Neuronal stem cell (in vitro differentiated cells): ENCODE data around the gene SORCS3.

ENCODE experiments used
- DNase-seq: peaks from one replicate; pipeline ENCODE4 v3.0.0-alpha.2; 2013; ENCODE audit warnings: low spot score
- H2AFZ ChIP-seq: one replicate; pipeline ENCODE4 v1.6.1; 2013; ENCODE audit warnings: mild to moderate bottlenecking, low read length, inconsistent platforms
- H2AK5ac ChIP-seq: 2 replicates; pipeline ENCODE4 v1.6.1; 2013; ENCODE audit warnings: low read depth, mild to moderate bottlenecking, inconsistent platforms, low read length, moderate library complexity, mixed read lengths
- H2BK120ac ChIP-seq: 2 replicates; pipeline ENCODE4 v1.6.1; 2013; ENCODE audit warnings: low read depth, mild to moderate bottlenecking, inconsistent platforms, low read length, moderate library complexity, mixed read lengths
- H2BK12ac ChIP-seq: one replicate; pipeline ENCODE4 v1.6.1; 2013; ENCODE audit warnings: low read length, inconsistent platforms
- H2BK15ac ChIP-seq: 2 replicates; pipeline ENCODE4 v1.6.1; 2013; ENCODE audit warnings: mild to moderate bottlenecking, low read length, inconsistent platforms, mixed read lengths
- H2BK5ac ChIP-seq: one replicate; pipeline ENCODE4 v1.6.1; 2013; ENCODE audit warnings: inconsistent platforms, mild to moderate bottlenecking, low read length, moderate library complexity
- H3K14ac ChIP-seq: one replicate; pipeline ENCODE4 v1.6.1; 2013; ENCODE audit warnings: low read length, inconsistent platforms
- H3K18ac ChIP-seq: 2 replicates; pipeline ENCODE4 v1.6.1; 2013; ENCODE audit warnings: low read length, inconsistent platforms
- H3K23ac ChIP-seq: 2 replicates; pipeline ENCODE4 v1.6.1; 2013; ENCODE audit warnings: low read depth, mild to moderate bottlenecking, mixed read lengths, low read length, inconsistent platforms; ENCODE audit not compliant: poor library complexity
- H3K27ac ChIP-seq: replicated peaks from 3 replicates; pipeline ENCODE4 v1.5.1; 2013; ENCODE audit warnings: low read length, inconsistent platforms
- H3K27me3 ChIP-seq, 3 experiments: 2 replicates each; pipeline ENCODE4 v1.6.1; 2013; ENCODE audit warnings: low read length in 3 of 3, mild to moderate bottlenecking in 2 of 3, inconsistent platforms in 1 of 3, low read depth in 1 of 3, mixed read lengths in 1 of 3, moderate library complexity in 1 of 3; ENCODE audit not compliant: control insufficient read depth in 3 of 3, insufficient read depth in 3 of 3
- H3K36me3 ChIP-seq, 2 donors: replicated peaks in 1 of 2; 2 replicates each; pipeline ENCODE4 v1.6.1; 2013; ENCODE audit warnings: low read length in 2 of 2; ENCODE audit not compliant: control insufficient read depth in 2 of 2, insufficient read depth in 2 of 2
- H3K4ac ChIP-seq: 2 replicates; pipeline ENCODE4 v1.6.1; 2013; ENCODE audit warnings: inconsistent platforms, mild to moderate bottlenecking, low read length, moderate library complexity
- H3K4me1 ChIP-seq, 2 donors: 1 replicate in 1 of 2; 2 replicates in 1 of 2; pipeline ENCODE4 v1.6.1; 2013; ENCODE audit warnings: low read length in 2 of 2, low read depth in 1 of 2; ENCODE audit not compliant: control insufficient read depth in 2 of 2, insufficient read depth in 1 of 2
- H3K4me2 ChIP-seq: one replicate; pipeline ENCODE4 v1.6.1; 2013; ENCODE audit warnings: mild to moderate bottlenecking, low read length, inconsistent platforms; ENCODE audit not compliant: insufficient read depth, poor library complexity, severe bottlenecking
- H3K4me3 ChIP-seq, 2 donors: 2 replicates each; pipeline ENCODE4 v1.5.1; 2013; ENCODE audit warnings: low read length in 2 of 2, mild to moderate bottlenecking in 2 of 2, inconsistent platforms in 1 of 2, moderate library complexity in 1 of 2
- H3K79me1 ChIP-seq: one replicate; pipeline ENCODE4 v1.6.1; 2013; ENCODE audit warnings: low read depth, mild to moderate bottlenecking, inconsistent platforms, low read length, moderate library complexity
- H3K9ac ChIP-seq: one replicate; pipeline ENCODE4 v1.6.1; 2013; ENCODE audit warnings: mild to moderate bottlenecking, low read depth, low read length, inconsistent platforms; ENCODE audit not compliant: poor library complexity
- H3K9me3 ChIP-seq, 2 donors: replicated peaks in 1 of 2; 2 replicates each; pipeline versions ENCODE3 to v1.6.1; 2013; ENCODE audit warnings: low read length in 2 of 2, mild to moderate bottlenecking in 2 of 2, inconsistent platforms in 1 of 2, low read depth in 1 of 2, mixed read lengths in 1 of 2, moderate library complexity in 1 of 2; ENCODE audit not compliant: control insufficient read depth in 2 of 2, insufficient read depth in 1 of 2
- H4K8ac ChIP-seq: one replicate; pipeline ENCODE4 v1.6.1; 2013; ENCODE audit warnings: low read depth, mild to moderate bottlenecking, inconsistent platforms, low read length, moderate library complexity
- H4K91ac ChIP-seq: one replicate; pipeline ENCODE4 v1.6.1; 2013; ENCODE audit warnings: low read length, low read depth, mild to moderate bottlenecking, inconsistent platforms; ENCODE audit not compliant: poor library complexity
- WGBS, 2 donors: extraction: QIAGEN DNeasy Blood & Tissue Kit; methylation state at CpG; one replicate each; pipeline ENCODE4 v1.1.7; 2013; ENCODE audit warnings: missing lambda C conversion rate in 2 of 2, mixed read lengths in 1 of 2; ENCODE audit not compliant: insufficient read length in 2 of 2, insufficient replicate concordance in 1 of 2; ENCODE audit errors: extremely low coverage in 2 of 2; 5-methylcytosine and 5-hydroxymethylcytosine counted together

SORCS3 gene

GRCh38 chr10:104643303-104643663 lies 2.2 kb downstream of the SORCS3 start:
- H3K14ac ChIP-seq, result no peak overlapping the region
- no peaks in the 10 kb centered on the region for H3K36me3 ChIP-seq
- H3K23ac ChIP-seq, result no peak overlapping the region
- peaks cover 13 to 77% (median 54%) of the 10 kb centered on the region in 3 experiments for H3K27me3 ChIP-seq
- no peak overlapping the region for H3K4me2 ChIP-seq
- H2BK12ac ChIP-seq, result no peak overlapping the region
- no peak overlapping the region for H4K8ac ChIP-seq
- H3K79me1 ChIP-seq, result no peaks in the 10 kb centered on the region
- no peak for DNase-seq
- H3K18ac ChIP-seq, result no peak overlapping the region
- no peaks in the 10 kb centered on the region for H3K9me3 ChIP-seq
- no peak overlapping the region for H3K4me3 ChIP-seq
- H2BK15ac ChIP-seq, result no peak overlapping the region
- no peak overlapping the region for H2BK5ac ChIP-seq
- H2BK120ac ChIP-seq, result no peak overlapping the region
- no peak overlapping the region for H4K91ac ChIP-seq
- peaks cover 2 to 8% of the 10 kb centered on the region in 2 donors for H3K4me1 ChIP-seq
- H3K9ac ChIP-seq, result no peak overlapping the region
- H2AFZ ChIP-seq, result no peak overlapping the region
- H2AK5ac ChIP-seq, result no peak overlapping the region
- no peak overlapping the region for H3K4ac ChIP-seq
- WGBS, 2 donors, result no CpG with 5 or more reads among the region's 11 CpGs
- H3K27ac ChIP-seq, result no peak overlapping the region

- Histone ChIP-seq H3K4me1 (peaks cover 0 to 2% of the 10 kb centered on the region in 2 donors), H3K18ac (no peak overlapping the region), H3K36me3 (no peaks in the 10 kb centered on the region), H4K8ac (no peak overlapping the region), H2AK5ac (no peak overlapping the region), H2AFZ (no peak overlapping the region), H3K4me3 (no peak overlapping the region), H3K9me3 (no peaks in the 10 kb centered on the region), H3K27me3 (peaks cover 6 to 49% (median 28%) of the 10 kb centered on the region in 3 experiments), H3K23ac (no peak overlapping the region), H3K79me1 (no peaks in the 10 kb centered on the region), H3K4ac (no peak overlapping the region), H3K9ac (no peak overlapping the region), H3K14ac (no peak overlapping the region), H4K91ac (no peak overlapping the region), H2BK120ac (no peak overlapping the region), H3K4me2 (no peak overlapping the region), H3K27ac (no peak overlapping the region), H2BK5ac (no peak overlapping the region), H2BK15ac (no peak overlapping the region), H2BK12ac (no peak overlapping the region)
- WGBS, 2 donors, result no CpG with 5 or more reads among the region's 1 CpG
- no peak for DNase-seq
Observed at GRCh38 chr10:104646146-104646545, 5.1 kb downstream of the SORCS3 start.

- H3K9ac ChIP-seq, result no peak overlapping the region
- no peak overlapping the region for H2BK12ac ChIP-seq
- no peak overlapping the region for H4K91ac ChIP-seq
- no peak overlapping the region for H2AFZ ChIP-seq
- H3K9me3 ChIP-seq, result no peaks in the 10 kb centered on the region
- H3K79me1 ChIP-seq, result no peaks in the 10 kb centered on the region
- H2BK15ac ChIP-seq, result no peak overlapping the region
- no peaks in the 10 kb centered on the region for H3K4me1 ChIP-seq
- H3K4me2 ChIP-seq, result no peak overlapping the region
- H2BK120ac ChIP-seq, result no peak overlapping the region
- H3K18ac ChIP-seq, result no peak overlapping the region
- H3K27me3 ChIP-seq, result peaks cover 0 to 27% (median 7%) of the 10 kb centered on the region in 3 experiments
- no peak overlapping the region for H2AK5ac ChIP-seq
- no peak overlapping the region for H4K8ac ChIP-seq
- H2BK5ac ChIP-seq, result no peak overlapping the region
- H3K4ac ChIP-seq, result no peak overlapping the region
- no peak overlapping the region for H3K4me3 ChIP-seq
- H3K27ac ChIP-seq, result no peak overlapping the region
- DNase-seq, result no peak
- H3K36me3 ChIP-seq, result no peaks in the 10 kb centered on the region
- no peak overlapping the region for H3K23ac ChIP-seq
- WGBS, 2 donors, result no CpG with 5 or more reads among the region's 3 CpGs
- no peak overlapping the region for H3K14ac ChIP-seq
Observed at GRCh38 chr10:104648421-104648820, 7.3 kb downstream of the SORCS3 start.

- Histone ChIP-seq H3K4me1 (no peaks in the 10 kb centered on the region), H3K18ac (no peak overlapping the region), H3K4me3 (no peak overlapping the region), H3K23ac (no peak overlapping the region), H2AFZ (no peak overlapping the region), H2BK15ac (no peak overlapping the region), H4K8ac (no peak overlapping the region), H3K36me3 (no peaks in the 10 kb centered on the region), H3K9me3 (no peaks in the 10 kb centered on the region), H2BK120ac (no peak overlapping the region), H3K4ac (no peak overlapping the region), H3K14ac (no peak overlapping the region), H4K91ac (no peak overlapping the region), H2BK12ac (no peak overlapping the region), H3K79me1 (no peaks in the 10 kb centered on the region), H3K27me3 (peaks cover 0 to 12% (median 0%) of the 10 kb centered on the region in 3 experiments), H3K4me2 (no peak overlapping the region), H2AK5ac (no peak overlapping the region), H3K27ac (no peak overlapping the region), H3K9ac (no peak overlapping the region), H2BK5ac (no peak overlapping the region)
- DNase-seq, result no peak
- WGBS, 2 donors, result no CpG with 5 or more reads among the region's 1 CpG
Observed at GRCh38 chr10:104650072-104650471, 9.0 kb downstream of the SORCS3 start.
